ENCODE results near the gene CALB2. TPM values are rescaled to one million over a fixed set of nuclear protein-coding genes. Genes with fewer than 3 reads are reported as not detected.

The CALB2 gene
- total RNA-seq, 1 experiment from 2014 or later: 5.5 TPM

- no peaks in the 10 kb centered on the region for H3K9me3 ChIP-seq (ENCODE audit: control insufficient read depth in 1 of 2, insufficient read depth in 1 of 2, low read depth in 1 of 2, low read length in 2 of 2)
- H2AFZ ChIP-seq (ENCODE audit: low read depth, low read length, poor library complexity, severe bottlenecking): no peak overlapping the region
- no peak for DNase-seq (ENCODE audit: low read depth, low spot score)
- no peaks in the 10 kb centered on the region for H3K79me2 ChIP-seq (ENCODE audit: insufficient read depth, low read length)
- H3K4me3 ChIP-seq (replicated peaks in 1 of 2; ENCODE audit: low read depth in 1 of 2, low read length in 2 of 2): no peak overlapping the region
- intact Hi-C loops (cut with micrococcal nuclease): no loop called here
- POLR2A ChIA-PET: no interaction called here
- CTCF ChIA-PET: no interaction called here
- TF ChIP-seq EGR1 (IDR thresholded peaks at IDR 0.05; ENCODE audit: low read depth) (no peak), FOSL1 (IDR thresholded peaks at IDR 0.05; ENCODE audit: low read depth) (no peak)
- RAD21 ChIA-PET (ENCODE audit: low non-redundant PET in 1 of 2, low total read pairs in 2 of 2, uncharacterized antibody in 2 of 2, unreplicated experiment in 2 of 2): no interaction called here
- H4K20me1 ChIP-seq (ENCODE audit: insufficient read depth): no peaks in the 10 kb centered on the region
- H3K27ac ChIP-seq (ENCODE audit: low read depth, low read length): no peak overlapping the region
- H3K4me1 ChIP-seq (ENCODE audit: control insufficient read depth in 1 of 2, insufficient read depth in 2 of 2, low read length in 2 of 2): peaks cover 6 to 27% of the 10 kb centered on the region in 2 experiments
- H3K4me2 ChIP-seq (ENCODE audit: low read length): no peak overlapping the region
- H3K9me2 ChIP-seq (ENCODE audit: insufficient read depth): no peaks in the 10 kb centered on the region
- no peak overlapping the region for H3K9ac ChIP-seq (ENCODE audit: low read length)
- no peaks in the 10 kb centered on the region for H3K27me3 ChIP-seq (ENCODE audit: insufficient read depth, low read length)
- no TSS peak for BruUV-seq (replicated peaks)
- no peaks in the 10 kb centered on the region for H3K36me3 ChIP-seq (ENCODE audit: control insufficient read depth in 1 of 2, insufficient read depth in 2 of 2, low read length in 2 of 2)
- no peak for ATAC-seq
Measured at GRCh38 chr16:71341881-71342280, 16.6 kb upstream of the CALB2 start.

GRCh38 chr16:71343078-71343477 is 15.4 kb upstream of the CALB2 start:
- Histone ChIP-seq H3K9ac (ENCODE audit: low read length) (no peak overlapping the region), H3K27ac (ENCODE audit: low read depth, low read length) (no peak overlapping the region), H3K4me2 (ENCODE audit: low read length) (no peak overlapping the region), H3K4me1 (ENCODE audit: control insufficient read depth in 1 of 2, insufficient read depth in 2 of 2, low read length in 2 of 2) (peaks cover 3 to 18% of the 10 kb centered on the region in 2 experiments), H3K36me3 (ENCODE audit: control insufficient read depth in 1 of 2, insufficient read depth in 2 of 2, low read length in 2 of 2) (no peaks in the 10 kb centered on the region), H2AFZ (ENCODE audit: low read depth, low read length, poor library complexity, severe bottlenecking) (no peak overlapping the region), H4K20me1 (ENCODE audit: insufficient read depth) (no peaks in the 10 kb centered on the region), H3K27me3 (ENCODE audit: insufficient read depth, low read length) (no peaks in the 10 kb centered on the region), H3K4me3 (replicated peaks in 1 of 2; ENCODE audit: low read depth in 1 of 2, low read length in 2 of 2) (no peak overlapping the region), H3K9me2 (ENCODE audit: insufficient read depth) (no peaks in the 10 kb centered on the region), H3K79me2 (ENCODE audit: insufficient read depth, low read length) (no peaks in the 10 kb centered on the region), H3K9me3 (ENCODE audit: control insufficient read depth in 1 of 2, insufficient read depth in 1 of 2, low read depth in 1 of 2, low read length in 2 of 2) (no peaks in the 10 kb centered on the region)
- TF ChIP-seq CBX3 (IDR thresholded peaks at IDR 0.05; ENCODE audit: low read depth) (no peak), ZNF274 (IDR thresholded peaks at IDR 0.05; ENCODE audit: low read depth, low read length) (no peak), SP1 (IDR thresholded peaks at IDR 0.05; ENCODE audit: low read depth) (no peak), RAD21 (IDR thresholded peaks at IDR 0.05; ENCODE audit: low read depth) (no peak), SIN3A (IDR thresholded peaks at IDR 0.05; ENCODE audit: low read depth) (no peak), POLR2AphosphoS5 (IDR thresholded peaks at IDR 0.05; ENCODE audit: low read depth, low read length) (no peak), CTCF (IDR thresholded peaks at IDR 0.05 in 2 of 3, conservative IDR thresholded peaks at IDR 0.05 in 1 of 3; ENCODE audit: borderline replicate concordance in 1 of 3, insufficient read depth in 1 of 3, low read depth in 2 of 3, low read length in 2 of 3) (no peak)
- RAD21 ChIA-PET (ENCODE audit: low non-redundant PET in 1 of 2, low total read pairs in 2 of 2, uncharacterized antibody in 2 of 2, unreplicated experiment in 2 of 2): no interaction called here
- POLR2A ChIA-PET: no interaction called here
- CTCF ChIA-PET: no interaction called here
- intact Hi-C loops (cut with micrococcal nuclease): no loop called here
- BruUV-seq (replicated peaks): no TSS peak
- no peak for DNase-seq (ENCODE audit: low read depth, low spot score)
- no peak for ATAC-seq
